H1 (cell line): ENCODE measurements around the gene AGGF1.

Source experiments
- CHD2 ChIP-seq: IDR thresholded peaks from 2 replicates; pipeline ENCODE4 v1.6.1; 2012; ENCODE audit warnings: low read length, improper control_type of control experiment
- EP300 ChIP-seq, 2 experiments: IDR thresholded peaks; 1 replicate in 1 of 2; 2 replicates in 1 of 2; pipeline ENCODE4 v1.6.1; 2011 to 2012; ENCODE audit warnings: low read depth in 2 of 2, low read length in 2 of 2, mild to moderate bottlenecking in 2 of 2, borderline replicate concordance in 1 of 2, inconsistent platforms in 1 of 2, moderate library complexity in 1 of 2
- TF ChIP-seq, protein P1 (sequence below): IDR thresholded peaks from 2 replicates; pipeline ENCODE4 v1.6.1; 2012; ENCODE audit warnings: inconsistent platforms

GRCh38 chr5:77003246-77003645 is 27.0 kb upstream of the AGGF1 start:
- TF ChIP-seq CHD2, result no peak
- TF ChIP-seq, protein P1, sequence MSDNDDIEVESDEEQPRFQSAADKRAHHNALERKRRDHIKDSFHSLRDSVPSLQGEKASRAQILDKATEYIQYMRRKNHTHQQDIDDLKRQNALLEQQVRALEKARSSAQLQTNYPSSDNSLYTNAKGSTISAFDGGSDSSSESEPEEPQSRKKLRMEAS, result no peak
- TF ChIP-seq EP300 (IDR thresholded peaks at IDR 0.05; ENCODE audit: borderline replicate concordance in 1 of 2, low read depth in 2 of 2, low read length in 2 of 2), result no peak
